Activated CD4-positive, alpha-beta T cell treated with anti-CD3 and anti-CD28 coated beads, Interleukin-2, amount 50 U/mL, for 4 hours (primary cell): ENCODE measurements around the gene GAN.

ENCODE experiments used
- DNase-seq, 2 experiments: peaks; one replicate each; pipeline ENCODE4 v3.0.0-alpha.2; 2020

The GAN gene

DNA sequence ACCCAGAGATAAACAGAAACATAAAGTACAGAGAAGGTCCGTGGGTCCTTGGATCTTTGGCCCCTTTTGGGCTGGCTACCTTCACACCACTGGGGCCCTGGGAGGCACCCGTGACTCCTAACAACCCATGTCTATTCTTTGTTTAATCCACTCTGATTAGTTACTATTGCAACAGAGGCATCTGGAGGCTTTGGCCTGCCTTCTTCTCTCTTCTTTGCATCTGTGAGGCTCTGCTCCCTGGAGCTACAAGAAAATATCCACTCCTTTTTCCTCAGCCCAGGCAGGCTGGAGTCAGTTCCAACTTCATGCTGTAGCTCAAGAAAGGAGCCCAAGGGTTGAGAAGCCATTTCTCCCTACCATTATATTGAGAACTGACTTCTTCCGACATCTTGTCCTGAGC lies 120.3 kb downstream of the GAN start:
- DNase-seq, result no peak

DNA sequence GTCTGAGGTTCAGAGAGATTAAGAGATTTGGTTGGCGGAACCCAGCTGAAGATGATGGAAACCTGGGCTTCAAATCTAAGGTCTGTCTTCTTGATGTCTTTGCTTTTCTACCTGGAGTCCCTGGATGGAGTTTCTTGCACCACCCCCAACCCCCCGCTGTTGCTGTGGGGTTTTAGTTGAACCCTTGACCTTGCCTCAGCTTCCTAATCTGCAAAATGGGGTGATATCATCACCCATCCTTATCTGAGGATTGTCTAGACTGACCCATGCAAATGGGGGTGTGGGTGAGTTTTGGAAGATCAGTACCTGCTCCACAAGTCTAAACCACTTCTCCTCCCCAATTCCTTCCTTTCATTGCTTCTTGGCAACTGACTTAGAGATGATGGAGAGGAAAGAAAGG lies 120.8 kb downstream of the GAN start:
- no peak for DNase-seq

DNA sequence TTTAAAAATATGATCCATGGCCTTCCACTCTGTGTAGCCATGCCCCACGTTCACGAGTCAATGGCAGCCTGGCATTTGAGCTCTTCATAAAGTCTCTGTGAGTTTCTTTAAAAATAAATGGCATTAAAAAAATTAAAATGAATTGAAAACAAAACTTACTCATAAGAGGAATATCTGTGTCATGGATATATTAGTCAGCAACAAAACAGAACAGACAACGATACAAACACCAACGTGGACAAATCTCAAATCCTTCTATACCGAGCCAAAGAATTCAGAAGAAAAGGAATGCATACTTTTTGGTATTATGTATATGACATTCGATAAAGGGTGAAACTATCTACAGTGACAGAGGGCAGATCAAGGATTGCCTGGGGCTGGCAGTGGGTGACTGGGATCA lies 121.6 kb downstream of the GAN start:
- DNase-seq, result no peak

GRCh38 chr16:81437865-81438264 lies 123.1 kb downstream of the GAN start:
- no peak for DNase-seq
